Thoracic aorta (tissue), 2 donors: ENCODE data around the gene OSBPL2. TPM values are rescaled to one million over a fixed set of nuclear protein-coding genes. Genes with fewer than 3 reads are reported as not detected.

Experiments
- ATAC-seq: fragments of 150-250 bp; one replicate; pipeline ENCODE4 v1.8.0; 2017; ENCODE audit warnings: low read depth; ENCODE audit not compliant: insufficient number of reproducible peaks, low FRiP score
- DNase-seq: peaks from one replicate; pipeline ENCODE4 v3.0.0-alpha.2; 2020; ENCODE audit warnings: low spot score
- H3K27ac ChIP-seq, 2 donors: fragments of 200-600 bp; sonication (generic); 1 replicate in 1 of 2; 2 replicates in 1 of 2; pipeline ENCODE4 v1.5.1; 2016; ENCODE audit warnings: mild to moderate bottlenecking in 2 of 2, moderate library complexity in 2 of 2
- H3K27me3 ChIP-seq: fragments of 200-600 bp; sonication (generic); replicated peaks from 2 replicates; pipeline ENCODE4 v1.6.0; 2016; ENCODE audit warnings: mild to moderate bottlenecking; ENCODE audit not compliant: insufficient read depth
- H3K36me3 ChIP-seq: fragments of 200-600 bp; sonication (generic); one replicate; pipeline ENCODE4 v1.5.1; 2016
- H3K4me1 ChIP-seq, 2 donors: fragments of 200-600 bp; sonication (generic); 1 replicate in 1 of 2; 2 replicates in 1 of 2; pipeline versions ENCODE4 v1.5.1 to v1.6.0; 2016; ENCODE audit warnings: low read depth in 2 of 2, mild to moderate bottlenecking in 1 of 2; ENCODE audit not compliant: control insufficient read depth in 1 of 2
- H3K4me3 ChIP-seq: fragments of 200-600 bp; sonication (generic); 2 replicates; pipeline ENCODE4 v1.5.1; 2016; ENCODE audit warnings: mild to moderate bottlenecking
- H3K9me3 ChIP-seq: fragments of 200-600 bp; sonication (generic); 2 replicates; pipeline ENCODE4 v1.5.1; 2016
- total RNA-seq, 2 donors: library from RNA; depleted of rRNA; stranded (reverse); fragments of >200 nt; gene quantifications; one replicate each; pipeline versions ENCODE4 v1.1.0 to v1.2.3, GENCODE V29; 2016
- TF ChIP-seq, protein P1 (sequence below): fragments of 200-600 bp; sonication (generic); IDR thresholded peaks from one replicate; pipeline ENCODE4 v1.5.1; 2019; ENCODE audit warnings: antibody characterized with exemption

OSBPL2 gene
- total RNA-seq, 2 donors from 2014 or later: 48.5 to 58.5 TPM

DNA sequence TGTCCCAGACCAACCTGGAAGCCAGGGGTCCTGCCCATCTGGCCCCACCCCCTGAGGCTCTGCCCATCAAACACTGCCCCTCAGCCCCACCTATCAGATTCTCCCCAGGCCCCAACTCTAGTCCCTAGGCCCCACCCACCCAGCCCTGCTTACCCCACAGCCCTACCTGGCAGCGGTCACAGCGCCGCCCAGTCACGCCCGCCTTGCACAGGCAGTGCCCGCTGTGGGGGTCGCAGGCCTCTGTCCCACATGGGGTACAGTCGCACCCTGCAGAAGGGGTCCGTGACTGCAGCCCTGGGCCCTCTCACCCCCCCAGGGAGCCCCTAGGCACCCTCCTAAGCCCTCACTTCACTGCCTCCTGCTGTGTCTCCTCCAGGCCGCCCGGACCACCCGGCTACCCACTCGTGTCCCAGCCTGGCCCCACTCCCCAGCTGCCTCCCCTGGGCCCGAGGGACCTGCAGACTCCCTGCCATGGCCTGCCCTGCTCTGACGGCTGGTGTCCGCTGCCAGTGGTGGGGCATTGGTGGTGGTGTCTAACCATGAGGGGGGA is 84.2 kb downstream of the OSBPL2 start:
- DNase-seq: no peak
- Histone ChIP-seq H3K27me3 (no peaks in the 10 kb centered on the region), H3K4me3 (no peak overlapping the region), H3K27ac (no peak overlapping the region), H3K9me3 (no peaks in the 10 kb centered on the region), H3K4me1 (no peaks in the 10 kb centered on the region), H3K36me3 (peaks cover 54% of the 10 kb centered on the region)
- ATAC-seq: no peak
- TF ChIP-seq, protein P1, sequence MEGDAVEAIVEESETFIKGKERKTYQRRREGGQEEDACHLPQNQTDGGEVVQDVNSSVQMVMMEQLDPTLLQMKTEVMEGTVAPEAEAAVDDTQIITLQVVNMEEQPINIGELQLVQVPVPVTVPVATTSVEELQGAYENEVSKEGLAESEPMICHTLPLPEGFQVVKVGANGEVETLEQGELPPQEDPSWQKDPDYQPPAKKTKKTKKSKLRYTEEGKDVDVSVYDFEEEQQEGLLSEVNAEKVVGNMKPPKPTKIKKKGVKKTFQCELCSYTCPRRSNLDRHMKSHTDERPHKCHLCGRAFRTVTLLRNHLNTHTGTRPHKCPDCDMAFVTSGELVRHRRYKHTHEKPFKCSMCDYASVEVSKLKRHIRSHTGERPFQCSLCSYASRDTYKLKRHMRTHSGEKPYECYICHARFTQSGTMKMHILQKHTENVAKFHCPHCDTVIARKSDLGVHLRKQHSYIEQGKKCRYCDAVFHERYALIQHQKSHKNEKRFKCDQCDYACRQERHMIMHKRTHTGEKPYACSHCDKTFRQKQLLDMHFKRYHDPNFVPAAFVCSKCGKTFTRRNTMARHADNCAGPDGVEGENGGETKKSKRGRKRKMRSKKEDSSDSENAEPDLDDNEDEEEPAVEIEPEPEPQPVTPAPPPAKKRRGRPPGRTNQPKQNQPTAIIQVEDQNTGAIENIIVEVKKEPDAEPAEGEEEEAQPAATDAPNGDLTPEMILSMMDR: no peak

DNA sequence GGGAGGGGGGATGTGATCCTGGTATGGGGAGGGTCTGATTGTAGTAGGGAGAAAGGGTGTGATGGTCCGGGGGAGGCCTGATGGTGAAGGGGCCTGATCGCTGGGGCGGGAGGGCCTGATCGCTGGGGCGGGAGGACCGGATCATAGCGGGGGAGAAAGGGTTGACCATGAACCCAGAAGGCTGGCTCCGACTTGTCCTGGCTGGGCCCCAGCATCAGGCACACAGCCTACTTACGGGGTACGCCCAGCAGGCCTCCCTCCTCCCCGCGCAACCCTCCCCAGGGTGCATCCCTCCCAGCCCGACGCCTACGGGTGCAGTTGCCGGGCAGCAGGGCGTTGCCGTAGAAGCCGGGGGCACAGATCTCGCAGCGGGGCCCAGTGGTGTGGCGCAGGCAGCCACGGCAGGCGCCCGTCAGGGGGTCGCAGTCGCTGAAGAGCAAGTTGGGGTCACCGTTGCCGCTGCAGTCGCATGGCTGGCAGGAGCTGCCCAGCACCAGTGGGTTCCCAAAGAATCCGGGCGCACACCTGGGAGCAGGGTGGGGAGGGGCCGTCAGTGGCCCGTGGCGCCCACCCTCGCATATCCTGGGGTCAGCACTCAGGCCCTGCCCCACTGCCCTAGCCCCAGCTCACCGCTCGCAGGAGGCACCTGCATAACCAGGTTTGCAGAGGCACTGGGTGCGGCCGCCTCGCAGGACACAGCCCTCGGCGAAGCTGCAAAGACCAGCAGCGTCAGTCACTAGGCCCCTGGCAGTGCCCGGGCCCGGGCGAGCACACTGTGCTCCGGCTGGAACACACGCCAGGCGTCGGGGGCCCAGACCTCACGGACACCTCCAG is 85.0 kb downstream of the OSBPL2 start:
- peaks cover 60% of the 10 kb centered on the region for H3K36me3 ChIP-seq

DNA sequence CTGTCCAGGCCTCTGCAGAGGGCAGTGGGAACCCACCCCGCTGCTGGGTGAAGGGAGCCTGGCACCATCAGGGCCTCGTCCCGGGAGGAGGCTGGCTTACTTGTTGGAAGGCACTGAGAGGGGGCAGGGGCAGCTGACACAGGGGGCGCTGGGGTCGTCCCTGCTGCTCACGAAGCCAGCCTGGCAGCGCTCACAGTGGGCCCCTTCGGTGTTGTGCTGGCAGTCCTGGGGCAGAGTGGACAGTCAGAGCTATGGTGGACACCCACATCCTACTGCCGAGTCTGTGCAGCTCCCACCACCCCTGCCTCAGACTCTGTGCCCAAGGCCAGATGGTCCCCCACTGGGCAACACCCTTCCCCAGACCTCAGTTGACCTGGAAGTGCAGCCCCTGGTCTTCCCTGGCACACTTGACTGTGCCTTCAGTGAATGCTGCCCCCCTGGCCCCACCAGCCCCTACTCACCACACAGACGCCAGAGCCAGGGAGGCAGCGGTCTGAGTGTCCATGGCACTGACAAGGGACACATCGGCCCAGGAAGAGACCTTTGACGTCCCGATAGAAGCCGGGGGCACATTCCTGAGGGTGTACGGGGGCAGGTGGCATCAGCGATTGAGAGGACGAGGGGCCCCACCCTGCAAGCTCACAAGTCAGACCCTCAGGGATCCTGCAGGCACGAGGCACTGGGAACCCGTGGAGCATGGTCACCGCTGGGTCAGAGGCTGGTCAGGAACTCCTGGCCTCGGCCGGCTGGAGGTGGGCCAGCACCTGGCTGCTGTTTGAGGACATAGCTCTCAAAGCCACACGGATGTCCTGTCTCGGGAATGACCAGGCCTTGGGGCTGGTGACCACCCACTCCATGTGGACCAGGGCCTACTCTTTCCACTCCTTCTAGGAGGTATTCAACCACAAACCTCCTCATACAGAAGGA is 85.9 kb downstream of the OSBPL2 start:
- Histone ChIP-seq H3K4me1 (no peaks in the 10 kb centered on the region), H3K27ac (no peak overlapping the region), H3K36me3 (peaks cover 60% of the 10 kb centered on the region), H3K9me3 (no peaks in the 10 kb centered on the region), H3K4me3 (no peak overlapping the region), H3K27me3 (no peaks in the 10 kb centered on the region)
- DNase-seq (no peak), ATAC-seq (no peak)
- TF ChIP-seq, protein P1: no peak

More for the DNA sequence above, 85.0 kb downstream of the OSBPL2 start:
- Histone ChIP-seq H3K4me3 (no peak overlapping the region), H3K9me3 (no peaks in the 10 kb centered on the region), H3K27me3 (no peaks in the 10 kb centered on the region), H3K4me1 (no peaks in the 10 kb centered on the region), H3K27ac (no peak overlapping the region)
- DNase-seq (no peak), ATAC-seq (no peak)
- TF ChIP-seq, protein P1: no peak

DNA sequence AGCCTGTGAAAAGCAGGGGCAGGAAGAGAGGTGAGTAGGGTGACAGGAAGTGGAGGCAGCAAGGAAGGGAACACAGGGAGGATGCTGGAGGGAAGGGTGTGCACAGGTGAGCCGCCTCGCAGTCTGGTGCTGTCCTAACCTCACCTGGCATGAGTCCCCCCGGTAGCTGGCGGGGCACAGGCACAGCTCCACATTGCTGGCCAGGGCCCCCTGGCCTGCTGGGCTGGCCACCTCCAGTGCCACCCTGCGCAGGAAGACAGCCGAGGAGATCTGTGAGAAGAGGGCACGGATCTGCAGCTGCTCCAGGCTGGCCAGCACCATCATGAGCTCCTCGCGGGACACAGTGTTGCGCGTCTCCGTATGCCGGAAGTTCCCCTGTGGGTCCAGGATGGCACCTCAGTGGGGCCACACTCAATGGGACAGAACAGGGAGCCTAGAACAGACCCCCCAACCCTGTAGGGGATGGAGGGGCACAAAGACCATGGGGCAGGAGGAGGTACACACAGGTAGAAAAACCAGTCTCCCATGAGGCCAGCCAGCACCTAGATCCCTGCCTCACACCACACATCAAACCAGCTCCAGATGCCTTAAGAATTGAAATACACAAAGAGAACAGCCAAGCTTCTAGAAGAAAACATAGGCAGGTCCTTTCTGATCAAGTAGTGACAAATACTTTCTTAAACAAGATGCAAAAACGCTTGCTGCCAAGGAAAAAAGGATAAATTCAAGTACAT is 87.0 kb downstream of the OSBPL2 start:
- peaks cover 68% of the 10 kb centered on the region for H3K36me3 ChIP-seq
- TF ChIP-seq, protein P1: no peak
- ATAC-seq (no peak), DNase-seq (no peak)
- H3K4me1 ChIP-seq: no peaks in the 10 kb centered on the region
- no peaks in the 10 kb centered on the region for H3K9me3 ChIP-seq
- H3K4me3 ChIP-seq: no peak overlapping the region
- H3K27me3 ChIP-seq: no peaks in the 10 kb centered on the region
- no peak overlapping the region for H3K27ac ChIP-seq
